CD4-positive, CD25-positive, alpha-beta regulatory T cell (primary cell): Measurements from ENCODE around the gene RASSF5. TPM values are rescaled to one million over a fixed set of nuclear protein-coding genes. Genes with fewer than 3 reads are reported as not detected.
A peak's percentile ranks its signal among the peaks of the same experiment; 100 is the strongest.
"Not testable (repeated sequence)": the region's sequence is repeated elsewhere in the genome, so short reads cannot be mapped to it uniquely, and the experiment has no call there.

Experiments used
- ATAC-seq, 2 donors: fragments of 150-1000 bp; cut with Tn5 transposase; one replicate each; pipeline ENCODE4 v1.10.0; 2021; ENCODE audit warnings: low read depth in 2 of 2, moderate number of reproducible peaks in 2 of 2, moderate library complexity in 1 of 2
- DNase-seq, 3 donors: peaks; one replicate each; pipeline versions ENCODE4 v3.0.0 to v3.0.0-alpha.2; 2012 to 2022; ENCODE audit warnings: mixed read lengths in 1 of 3
- H3K27ac ChIP-seq: one replicate; pipeline ENCODE4 v1.7.0; 2013; ENCODE audit warnings: mild to moderate bottlenecking, low read length; ENCODE audit not compliant: insufficient read depth, poor library complexity, severe bottlenecking
- H3K27me3 ChIP-seq: one replicate; pipeline ENCODE4 v1.7.0; 2013; ENCODE audit warnings: low read length; ENCODE audit not compliant: control insufficient read depth, insufficient read depth
- H3K36me3 ChIP-seq: one replicate; pipeline ENCODE4 v1.7.0; 2013; ENCODE audit warnings: mild to moderate bottlenecking, low read length, moderate library complexity; ENCODE audit not compliant: control insufficient read depth, insufficient read depth
- H3K4me1 ChIP-seq: 2 replicates; pipeline ENCODE4 v1.7.0; 2013; ENCODE audit warnings: mild to moderate bottlenecking, low read length; ENCODE audit not compliant: insufficient read depth, control insufficient read depth, poor library complexity, severe bottlenecking
- H3K4me3 ChIP-seq: one replicate; pipeline ENCODE4 v1.7.0; 2013; ENCODE audit warnings: low read depth, mild to moderate bottlenecking, low read length, moderate library complexity
- H3K9me3 ChIP-seq, 2 experiments: 1 replicate in 1 of 2; 2 replicates in 1 of 2; pipeline ENCODE4 v1.7.0; 2013; ENCODE audit warnings: low read length in 2 of 2, mild to moderate bottlenecking in 1 of 2, moderate library complexity in 1 of 2; ENCODE audit not compliant: control insufficient read depth in 2 of 2
- H3K27ac Mint-ChIP-seq, 3 donors: one replicate each; pipeline ENCODE4 v1.8.0; 2020 to 2022; ENCODE audit warnings: mild to moderate bottlenecking in 3 of 3, mixed read lengths in 3 of 3, moderate library complexity in 2 of 3
- H3K27me3 Mint-ChIP-seq: one replicate; pipeline ENCODE4 v1.8.0; 2022; ENCODE audit warnings: mild to moderate bottlenecking, mixed read lengths
- H3K36me3 Mint-ChIP-seq: one replicate; pipeline ENCODE4 v1.8.0; 2020; ENCODE audit warnings: mixed read lengths
- H3K4me1 Mint-ChIP-seq, 4 donors: one replicate each; pipeline ENCODE4 v1.8.0; 2020 to 2022; ENCODE audit warnings: mixed read lengths in 4 of 4, mild to moderate bottlenecking in 1 of 4
- H3K4me3 Mint-ChIP-seq, 4 donors: one replicate each; pipeline ENCODE4 v1.8.0; 2020 to 2022; ENCODE audit warnings: mild to moderate bottlenecking in 4 of 4, mixed read lengths in 4 of 4, moderate library complexity in 3 of 4
- H3K9me3 Mint-ChIP-seq, 7 donors: one replicate each; pipeline ENCODE4 v1.8.0; 2020 to 2022; ENCODE audit warnings: mixed read lengths in 7 of 7, mild to moderate bottlenecking in 3 of 7, moderate library complexity in 2 of 7
- polyA plus RNA-seq, 4 donors: library from polyadenylated mRNA; unstranded; fragments of 300-500 nt; fragmentation: Illumina TruSeq; gene quantifications; one replicate each; pipeline ENCODE4 v1.2.3, GENCODE V29; 2021
- total RNA-seq: library from RNA; stranded (reverse); gene quantifications from one replicate; pipeline ENCODE4 v1.2.3, GENCODE V29; 2022

RASSF5 gene
- total and polyA plus RNA-seq, 5 donors from 2014 or later = 158 to 258 (median 231) TPM

- peaks cover 42% of the 10 kb centered on the region for H3K36me3 Mint-ChIP-seq
Measured at GRCh38 chr1:206577626-206578025, 70.3 kb downstream of the RASSF5 start.

GRCh38 chr1:206578068-206578977 is 71.0 kb downstream of the RASSF5 start:
- Histone ChIP-seq H3K4me3 (peak overlapping the region; percentile 69), H3K4me1 (peaks cover 100% of the 10 kb centered on the region), H3K9me3 (no peaks in the 10 kb centered on the region), H3K27ac (peak overlapping the region; percentile 86), H3K27me3 (no peaks in the 10 kb centered on the region), H3K36me3 (peaks cover 37% of the 10 kb centered on the region)
- H3K27ac Mint-ChIP-seq = peak overlapping the region; percentile 89 to 100 (median 93)
- H3K36me3 Mint-ChIP-seq = peaks cover 42% of the 10 kb centered on the region
- ATAC-seq = peak; percentile 41 to 44
- DNase-seq = peak in 1 of 3 donors; percentile 75
- H3K4me3 Mint-ChIP-seq = peak overlapping the region; percentile 68 to 90 (median 78)
- no peaks in the 10 kb centered on the region for H3K9me3 Mint-ChIP-seq
- H3K4me1 Mint-ChIP-seq = peaks cover 22 to 100% (median 85%) of the 10 kb centered on the region in 4 donors
- no peaks in the 10 kb centered on the region for H3K27me3 Mint-ChIP-seq

More at GRCh38 chr1:206577626-206578025, 70.3 kb downstream of the RASSF5 start:
- Mint-ChIP-seq H3K4me3 (peak overlapping the region; percentile 32 to 80 (median 72)), H3K4me1 (peaks cover 21 to 100% (median 84%) of the 10 kb centered on the region in 4 donors), H3K27ac (peak overlapping the region; percentile 89 to 100 (median 93)), H3K9me3 (no peaks in the 10 kb centered on the region), H3K27me3 (no peaks in the 10 kb centered on the region)
- peaks cover 37% of the 10 kb centered on the region for H3K36me3 ChIP-seq
- peak overlapping the region; percentile 69 for H3K4me3 ChIP-seq
- H3K9me3 ChIP-seq = no peaks in the 10 kb centered on the region
- peaks cover 100% of the 10 kb centered on the region for H3K4me1 ChIP-seq
- H3K27ac ChIP-seq = peak overlapping the region; percentile 86
- no peaks in the 10 kb centered on the region for H3K27me3 ChIP-seq
- DNase-seq (no peak), ATAC-seq (no peak)

DNA sequence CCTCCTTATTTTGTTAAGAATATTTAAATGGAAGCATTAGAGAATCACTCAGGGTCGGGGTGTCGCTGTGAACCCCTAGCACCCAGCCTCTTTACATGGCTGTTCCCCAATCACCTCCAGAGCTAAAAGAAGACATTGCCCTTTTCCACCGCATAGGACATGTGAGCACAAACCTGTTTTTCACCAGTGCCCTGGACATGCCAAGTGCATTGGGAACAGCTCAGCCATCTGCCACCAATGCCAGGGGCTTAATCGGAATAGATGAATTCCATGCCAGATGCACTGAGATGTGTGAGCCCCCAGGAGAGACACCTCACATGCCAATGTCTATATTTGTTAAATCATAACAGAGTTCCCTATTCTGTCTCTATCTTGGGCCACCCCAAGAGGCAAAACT is 71.6 kb downstream of the RASSF5 start:
- no peaks in the 10 kb centered on the region for H3K9me3 ChIP-seq
- H3K4me3 ChIP-seq = peak overlapping the region; percentile 69
- H3K4me3 Mint-ChIP-seq = peak overlapping the region; percentile 68 to 90 (median 78)
- no peak for DNase-seq
- H3K36me3 ChIP-seq = peaks cover 36% of the 10 kb centered on the region
- H3K27me3 Mint-ChIP-seq = no peaks in the 10 kb centered on the region
- H3K4me1 ChIP-seq = peaks cover 99% of the 10 kb centered on the region
- H3K27ac Mint-ChIP-seq = peak overlapping the region; percentile 89 to 100 (median 93)
- H3K9me3 Mint-ChIP-seq = no peaks in the 10 kb centered on the region
- H3K4me1 Mint-ChIP-seq = peaks cover 26 to 99% (median 84%) of the 10 kb centered on the region in 4 donors
- peaks cover 44% of the 10 kb centered on the region for H3K36me3 Mint-ChIP-seq
- H3K27me3 ChIP-seq = no peaks in the 10 kb centered on the region
- H3K27ac ChIP-seq = peak overlapping the region; percentile 86
- no peak for ATAC-seq

GRCh38 chr1:206579747-206580437 is 72.6 kb downstream of the RASSF5 start:
- Mint-ChIP-seq H3K27me3 (no peaks in the 10 kb centered on the region), H3K4me1 (peaks cover 26 to 94% (median 79%) of the 10 kb centered on the region in 4 donors), H3K4me3 (peak overlapping the region; percentile 68 to 90 (median 78)), H3K27ac (peak overlapping the region; percentile 89 to 100 (median 93)), H3K9me3 (no peaks in the 10 kb centered on the region), H3K36me3 (peaks cover 41% of the 10 kb centered on the region)
- DNase-seq (peak; percentile 71 to 89 (median 73)), ATAC-seq (peak; percentile 37 to 38)
- Histone ChIP-seq H3K4me1 (peaks cover 90% of the 10 kb centered on the region), H3K36me3 (peaks cover 43% of the 10 kb centered on the region), H3K27me3 (no peaks in the 10 kb centered on the region), H3K4me3 (peak overlapping the region; percentile 69), H3K9me3 (no peaks in the 10 kb centered on the region), H3K27ac (peak overlapping the region; percentile 86)

DNA sequence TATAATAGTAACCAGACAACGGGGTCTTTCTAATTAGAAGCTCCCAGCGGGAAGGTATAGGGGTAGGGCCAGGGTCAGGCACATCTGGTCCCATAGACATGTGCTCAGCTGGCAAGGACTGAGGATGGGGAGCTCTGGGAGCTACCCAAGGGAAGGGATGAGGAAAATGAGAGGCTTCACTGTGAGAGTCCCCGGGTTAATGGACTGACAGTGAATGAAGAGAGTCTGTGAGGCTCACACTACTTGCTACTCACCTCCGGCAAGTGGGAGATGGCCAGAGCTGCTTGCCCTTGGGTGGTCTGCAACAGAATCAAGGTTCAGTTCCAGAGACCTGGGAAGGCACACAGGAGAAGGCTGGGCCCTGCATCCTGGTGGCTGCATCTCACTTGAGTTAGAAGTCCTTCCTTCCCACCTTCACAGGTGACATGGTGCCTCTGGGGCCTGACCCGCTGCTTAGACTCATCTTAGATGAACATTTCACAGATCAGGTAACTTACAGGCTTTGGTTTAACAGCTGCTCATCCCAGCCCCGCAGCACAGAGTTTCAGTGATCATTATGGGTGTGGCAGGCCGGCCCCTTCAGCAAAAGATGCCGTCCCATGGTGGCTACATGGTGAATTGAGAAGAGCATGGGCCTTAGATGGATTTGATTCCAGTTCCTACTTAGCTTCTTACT is 73.2 kb downstream of the RASSF5 start:
- H3K4me3 ChIP-seq = peak overlapping the region; percentile 69
- peak overlapping the region; percentile 68 to 90 (median 78) for H3K4me3 Mint-ChIP-seq

GRCh38 chr1:206581114-206581497 is 73.8 kb downstream of the RASSF5 start:
- H3K9me3 Mint-ChIP-seq, H3K27me3 ChIP-seq, H3K27me3 Mint-ChIP-seq, H3K9me3 ChIP-seq, ATAC-seq, DNase-seq: not testable (repeated sequence)
- Mint-ChIP-seq H3K4me3 (peak overlapping the region; percentile 68 to 84 (median 78)), H3K36me3 (peaks cover 44% of the 10 kb centered on the region), H3K4me1 (peaks cover 20 to 90% (median 71%) of the 10 kb centered on the region in 4 donors), H3K27ac (peak overlapping the region; percentile 89 to 100 (median 93))
- H3K4me1 ChIP-seq = peaks cover 78% of the 10 kb centered on the region
- peaks cover 52% of the 10 kb centered on the region for H3K36me3 ChIP-seq
- peak overlapping the region; percentile 86 for H3K27ac ChIP-seq
- peak overlapping the region; percentile 69 for H3K4me3 ChIP-seq

More for the DNA sequence above, 73.2 kb downstream of the RASSF5 start:
- no peaks in the 10 kb centered on the region for H3K27me3 Mint-ChIP-seq
- H3K36me3 ChIP-seq = peaks cover 50% of the 10 kb centered on the region
- H3K9me3 ChIP-seq = no peaks in the 10 kb centered on the region
- ATAC-seq = no peak
- no peaks in the 10 kb centered on the region for H3K27me3 ChIP-seq
- no peak for DNase-seq
- peak overlapping the region; percentile 86 for H3K27ac ChIP-seq
- peaks cover 20 to 93% (median 75%) of the 10 kb centered on the region in 4 donors for H3K4me1 Mint-ChIP-seq
- H3K36me3 Mint-ChIP-seq = peaks cover 44% of the 10 kb centered on the region
- peak overlapping the region; percentile 89 to 100 (median 93) for H3K27ac Mint-ChIP-seq
- peaks cover 83% of the 10 kb centered on the region for H3K4me1 ChIP-seq
- H3K9me3 Mint-ChIP-seq = no peaks in the 10 kb centered on the region

DNA sequence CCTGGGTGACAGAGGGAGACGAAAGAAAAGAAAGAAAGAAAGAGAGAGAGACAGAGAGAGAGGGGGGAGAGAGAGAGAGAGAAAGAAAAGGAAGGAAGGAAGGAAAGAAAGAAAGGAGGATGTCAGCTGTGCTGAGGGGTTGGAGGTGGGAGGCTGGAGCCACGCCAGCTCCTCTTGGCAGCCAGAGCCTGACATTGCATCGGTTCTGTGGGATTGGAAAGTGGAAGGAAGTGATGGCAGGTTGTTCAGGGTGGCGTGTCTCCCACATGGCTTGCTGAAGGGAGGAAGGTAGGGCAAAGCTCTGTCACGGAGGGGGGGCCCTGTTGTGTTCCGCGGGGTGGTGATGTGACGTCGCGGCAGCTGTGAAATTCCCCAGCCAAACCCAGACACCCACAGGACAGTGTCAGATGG is 74.2 kb downstream of the RASSF5 start:
- H3K9me3 Mint-ChIP-seq = no peaks in the 10 kb centered on the region
- peak overlapping the region; percentile 89 to 100 (median 93) for H3K27ac Mint-ChIP-seq
- Histone ChIP-seq H3K4me1 (peaks cover 73% of the 10 kb centered on the region), H3K4me3 (peak overlapping the region; percentile 22), H3K27ac (peak overlapping the region; percentile 86), H3K9me3 (no peaks in the 10 kb centered on the region), H3K36me3 (peaks cover 55% of the 10 kb centered on the region), H3K27me3 (no peaks in the 10 kb centered on the region)
- DNase-seq (peak in 2 of 3 donors; percentile 38 to 64), ATAC-seq (peak in 1 of 2 donors; percentile 16)
- peaks cover 20 to 85% (median 68%) of the 10 kb centered on the region in 4 donors for H3K4me1 Mint-ChIP-seq
- peak overlapping the region; percentile 16 to 80 (median 72) for H3K4me3 Mint-ChIP-seq
- H3K36me3 Mint-ChIP-seq = peaks cover 42% of the 10 kb centered on the region
- no peaks in the 10 kb centered on the region for H3K27me3 Mint-ChIP-seq
